ENCODE results near the gene GREB1.

- TF ChIP-seq CTCF (conservative IDR thresholded peaks at IDR 0.05; ENCODE audit: low read depth in 2 of 2) (no peak), EZH2phosphoT487 (IDR thresholded peaks at IDR 0.05; ENCODE audit: unreplicated experiment) (no peak), CREB1 (CRISPR knock-in tag; IDR thresholded peaks at IDR 0.05; ENCODE audit: low read depth) (no peak), EZH2 (IDR thresholded peaks at IDR 0.05; ENCODE audit: low read depth, unreplicated experiment) (no peak), POLR2AphosphoS5 (IDR thresholded peaks at IDR 0.05; ENCODE audit: low read depth) (no peak), JUNB (IDR thresholded peaks at IDR 0.05; ENCODE audit: unreplicated experiment) (no peak), STAT1 (IDR thresholded peaks at IDR 0.05; ENCODE audit: unreplicated experiment) (no peak), ZNF331 (CRISPR knock-in tag; IDR thresholded peaks at IDR 0.05; ENCODE audit: low read depth) (no peak)
- TF ChIP-seq, protein P1, sequence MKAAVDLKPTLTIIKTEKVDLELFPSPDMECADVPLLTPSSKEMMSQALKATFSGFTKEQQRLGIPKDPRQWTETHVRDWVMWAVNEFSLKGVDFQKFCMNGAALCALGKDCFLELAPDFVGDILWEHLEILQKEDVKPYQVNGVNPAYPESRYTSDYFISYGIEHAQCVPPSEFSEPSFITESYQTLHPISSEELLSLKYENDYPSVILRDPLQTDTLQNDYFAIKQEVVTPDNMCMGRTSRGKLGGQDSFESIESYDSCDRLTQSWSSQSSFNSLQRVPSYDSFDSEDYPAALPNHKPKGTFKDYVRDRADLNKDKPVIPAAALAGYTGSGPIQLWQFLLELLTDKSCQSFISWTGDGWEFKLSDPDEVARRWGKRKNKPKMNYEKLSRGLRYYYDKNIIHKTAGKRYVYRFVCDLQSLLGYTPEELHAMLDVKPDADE (IDR thresholded peaks at IDR 0.05), result no peak
- TF ChIP-seq, protein P2, sequence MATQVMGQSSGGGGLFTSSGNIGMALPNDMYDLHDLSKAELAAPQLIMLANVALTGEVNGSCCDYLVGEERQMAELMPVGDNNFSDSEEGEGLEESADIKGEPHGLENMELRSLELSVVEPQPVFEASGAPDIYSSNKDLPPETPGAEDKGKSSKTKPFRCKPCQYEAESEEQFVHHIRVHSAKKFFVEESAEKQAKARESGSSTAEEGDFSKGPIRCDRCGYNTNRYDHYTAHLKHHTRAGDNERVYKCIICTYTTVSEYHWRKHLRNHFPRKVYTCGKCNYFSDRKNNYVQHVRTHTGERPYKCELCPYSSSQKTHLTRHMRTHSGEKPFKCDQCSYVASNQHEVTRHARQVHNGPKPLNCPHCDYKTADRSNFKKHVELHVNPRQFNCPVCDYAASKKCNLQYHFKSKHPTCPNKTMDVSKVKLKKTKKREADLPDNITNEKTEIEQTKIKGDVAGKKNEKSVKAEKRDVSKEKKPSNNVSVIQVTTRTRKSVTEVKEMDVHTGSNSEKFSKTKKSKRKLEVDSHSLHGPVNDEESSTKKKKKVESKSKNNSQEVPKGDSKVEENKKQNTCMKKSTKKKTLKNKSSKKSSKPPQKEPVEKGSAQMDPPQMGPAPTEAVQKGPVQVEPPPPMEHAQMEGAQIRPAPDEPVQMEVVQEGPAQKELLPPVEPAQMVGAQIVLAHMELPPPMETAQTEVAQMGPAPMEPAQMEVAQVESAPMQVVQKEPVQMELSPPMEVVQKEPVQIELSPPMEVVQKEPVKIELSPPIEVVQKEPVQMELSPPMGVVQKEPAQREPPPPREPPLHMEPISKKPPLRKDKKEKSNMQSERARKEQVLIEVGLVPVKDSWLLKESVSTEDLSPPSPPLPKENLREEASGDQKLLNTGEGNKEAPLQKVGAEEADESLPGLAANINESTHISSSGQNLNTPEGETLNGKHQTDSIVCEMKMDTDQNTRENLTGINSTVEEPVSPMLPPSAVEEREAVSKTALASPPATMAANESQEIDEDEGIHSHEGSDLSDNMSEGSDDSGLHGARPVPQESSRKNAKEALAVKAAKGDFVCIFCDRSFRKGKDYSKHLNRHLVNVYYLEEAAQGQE (IDR thresholded peaks at IDR 0.05; ENCODE audit: unreplicated experiment), result no peak
Measured at GRCh38 chr2:11679486-11680181, 145.8 kb downstream of the GREB1 start.
